Upper lobe of left lung (tissue), 6 donors: ENCODE data around the gene DEFB128. TPM values are rescaled to one million over a fixed set of nuclear protein-coding genes. Genes with fewer than 3 reads are reported as not detected.
"Not testable (repeated sequence)": the region's sequence is repeated elsewhere in the genome, so short reads cannot be mapped to it uniquely, and the experiment has no call there.

Experiments
- ATAC-seq, 2 donors: fragments of 200-7000 bp; cut with Tn5 transposase; one replicate each; pipeline ENCODE4 v1.9.1; 2022; ENCODE audit warnings: mild to moderate bottlenecking in 2 of 2, moderate library complexity in 2 of 2; ENCODE audit not compliant: low FRiP score in 2 of 2
- DNase-seq, 2 donors: peaks; one replicate each; pipeline ENCODE4 v3.0.0-alpha.2; 2019 to 2020
- H3K27ac ChIP-seq, 4 donors: fragments of 200-600 bp; sonication (generic); one replicate each; pipeline ENCODE4 v1.5.1; 2016 to 2019
- H3K27me3 ChIP-seq, 4 donors: fragments of 200-600 bp; sonication (generic); one replicate each; pipeline ENCODE4 v1.5.1; 2017 to 2019
- H3K36me3 ChIP-seq, 4 donors: fragments of 200-600 bp; sonication (generic); one replicate each; pipeline ENCODE4 v1.5.1; 2016 to 2019
- H3K4me1 ChIP-seq, 4 donors: fragments of 200-600 bp; sonication (generic); one replicate each; pipeline ENCODE4 v1.5.1; 2018 to 2019
- H3K4me3 ChIP-seq, 4 donors: fragments of 200-600 bp; sonication (generic); one replicate each; pipeline ENCODE4 v1.5.1; 2017 to 2019; ENCODE audit warnings: mild to moderate bottlenecking in 2 of 4, moderate library complexity in 1 of 4
- H3K9me3 ChIP-seq, 4 donors: fragments of 200-600 bp; sonication (generic); one replicate each; pipeline ENCODE4 v1.5.1; 2018 to 2019
- CTCF ChIP-seq, 6 experiments: fragments of 450-650 bp in 4 of 6; fragments of 200-600 bp in 2 of 6; sonication (generic) in 2 of 6; IDR thresholded peaks; one replicate each; pipeline ENCODE4 v1.5.1; 2016 to 2019; ENCODE audit warnings: antibody characterized with exemption in 6 of 6
- EP300 ChIP-seq, 4 donors: sonication (generic); formaldehyde crosslinking; IDR thresholded peaks; one replicate each; pipeline ENCODE4 v1.5.1; 2017; ENCODE audit warnings: antibody characterized with exemption in 4 of 4, control low read depth in 2 of 4
- POLR2A ChIP-seq, 4 donors: fragments of 450-650 bp; IDR thresholded peaks; one replicate each; pipeline ENCODE4 v1.5.1; 2016 to 2017; ENCODE audit warnings: antibody characterized with exemption in 4 of 4, mild to moderate bottlenecking in 2 of 4
- POLR2AphosphoS5 ChIP-seq, 2 donors: sonication (generic); formaldehyde crosslinking; IDR thresholded peaks; one replicate each; pipeline ENCODE4 v1.5.1; 2017; ENCODE audit warnings: antibody characterized with exemption in 2 of 2
- WGBS, 2 donors: methylation state at CpG; one replicate each; pipeline ENCODE4 v1.1.5; 2017 to 2018; 5-methylcytosine and 5-hydroxymethylcytosine counted together
- total RNA-seq, 6 donors: library from RNA; depleted of rRNA in 4 of 6; stranded (reverse); fragments of >200 nt in 4 of 6; gene quantifications; one replicate each; pipeline versions ENCODE4 v1.1.0 to v1.2.1, GENCODE V29; 2016 to 2021
- donor health status: DM: no; HTN: no; CAD: no; lungs with moderate emphysema.
- donor health status: DM: no; HTN: yes; CAD: no; lungs with severe emphysema.

DEFB128 gene
- total RNA-seq, 6 donors from 2014 or later = not detected

- 82 to 86% methylated on average over 3 of the region's 3 CpGs for WGBS, 2 donors
- TF ChIP-seq POLR2AphosphoS5 (IDR thresholded peaks at IDR 0.05) (no peak), CTCF (IDR thresholded peaks at IDR 0.05) (no peak), EP300 (IDR thresholded peaks at IDR 0.05) (no peak), POLR2A (IDR thresholded peaks at IDR 0.05) (no peak)
- Histone ChIP-seq H3K27me3 (peaks cover 0 to 1% (median 0%) of the 10 kb centered on the region in 4 donors), H3K36me3 (no peaks in the 10 kb centered on the region), H3K9me3 (no peaks in the 10 kb centered on the region), H3K4me3 (no peak within 1 kb of the TSS), H3K4me1 (no peaks in the 10 kb centered on the region), H3K27ac (no peak within 1 kb of the TSS)
- DNase-seq (no peak), ATAC-seq (no peak)
These were observed 37.4 kb upstream of the DEFB128 start, which contains the start of gene DEFB129 for GRCh38 chr20:226958-227357. TSS of gene DEFB129 (plus strand) at chr20:227258. CDS start at chr20:227289, 31 bp downstream.

GRCh38 chr20:225879-226278 is 36.4 kb upstream of the DEFB128 start:
- WGBS, 2 donors = 80 to 85% methylated on average over 3 of the region's 3 CpGs
- H3K27ac ChIP-seq, H3K9me3 ChIP-seq, H3K27me3 ChIP-seq, ATAC-seq, H3K4me1 ChIP-seq, H3K4me3 ChIP-seq, DNase-seq, H3K36me3 ChIP-seq: not testable (repeated sequence)

GRCh38 chr20:221258-221830 is 31.8 kb upstream of the DEFB128 start:
- Histone ChIP-seq H3K9me3 (no peaks in the 10 kb centered on the region), H3K36me3 (no peaks in the 10 kb centered on the region), H3K4me1 (no peaks in the 10 kb centered on the region), H3K27ac (no peak overlapping the region), H3K4me3 (no peak overlapping the region), H3K27me3 (peaks cover 0 to 1% (median 0%) of the 10 kb centered on the region in 4 donors)
- 33 to 36% methylated on average over 1 of the region's 1 CpG for WGBS, 2 donors
- DNase-seq (no peak), ATAC-seq (no peak)
- TF ChIP-seq CTCF (IDR thresholded peaks at IDR 0.05) (no peak), EP300 (IDR thresholded peaks at IDR 0.05) (no peak), POLR2A (IDR thresholded peaks at IDR 0.05) (no peak), POLR2AphosphoS5 (IDR thresholded peaks at IDR 0.05) (no peak)

GRCh38 chr20:219290-220115 is 30.0 kb upstream of the DEFB128 start:
- WGBS, 2 donors = 0 to 15% methylated on average over 1 of the region's 1 CpG
- Histone ChIP-seq H3K27ac (no peak overlapping the region), H3K4me3 (no peak overlapping the region), H3K27me3 (peaks cover 0 to 1% (median 0%) of the 10 kb centered on the region in 4 donors), H3K4me1 (no peaks in the 10 kb centered on the region), H3K36me3 (no peaks in the 10 kb centered on the region), H3K9me3 (no peaks in the 10 kb centered on the region)
- TF ChIP-seq POLR2A (IDR thresholded peaks at IDR 0.05) = no peak
- peak in 2 of 6 experiments; percentile 23 to 33 for TF ChIP-seq CTCF (IDR thresholded peaks at IDR 0.05)
- ATAC-seq = peak in 1 of 2 donors; percentile 63
- no peak for DNase-seq

GRCh38 chr20:217266-217665 is 27.8 kb upstream of the DEFB128 start:
- no peak for TF ChIP-seq EP300 (IDR thresholded peaks at IDR 0.05)
- no peak for TF ChIP-seq POLR2A (IDR thresholded peaks at IDR 0.05)
- TF ChIP-seq POLR2AphosphoS5 (IDR thresholded peaks at IDR 0.05) = no peak
- no peak for TF ChIP-seq CTCF (IDR thresholded peaks at IDR 0.05)
- no peaks in the 10 kb centered on the region for H3K36me3 ChIP-seq
- ATAC-seq (no peak), DNase-seq (no peak)
- 50 to 65% methylated on average over 1 of the region's 1 CpG for WGBS, 2 donors
- no peaks in the 10 kb centered on the region for H3K27me3 ChIP-seq
- no peak overlapping the region for H3K27ac ChIP-seq
- no peaks in the 10 kb centered on the region for H3K4me1 ChIP-seq
- no peaks in the 10 kb centered on the region for H3K9me3 ChIP-seq
- H3K4me3 ChIP-seq = no peak overlapping the region
